Keratinocyte (primary cell): ENCODE results near the gene RPL14. TPM values are rescaled to one million over a fixed set of nuclear protein-coding genes. Genes with fewer than 3 reads are reported as not detected.

Source experiments
- DNase-seq: peaks from one replicate; pipeline ENCODE4 v3.0.0-alpha.2; 2011; ENCODE audit warnings: low read depth, missing footprints, low spot score
- FAIRE-seq: peaks from 2 replicates; lab custom pipeline; 2011; peaks lifted over from hg19 to GRCh38; lab: Jason Lieb, UNC
- H2AFZ ChIP-seq: 2 replicates; pipeline ENCODE4 v1.6.0; 2012; ENCODE audit warnings: low read length, control low read depth, inconsistent platforms; ENCODE audit not compliant: control insufficient read depth
- H3K27ac ChIP-seq: 2 replicates; pipeline ENCODE4 v1.5.1; 2011; ENCODE audit warnings: low read length; ENCODE audit not compliant: control insufficient read depth, insufficient read depth
- H3K27me3 ChIP-seq: 3 replicates; pipeline ENCODE4 v1.6.0; 2011; ENCODE audit warnings: low read length; ENCODE audit not compliant: control insufficient read depth, insufficient read depth; ENCODE audit errors: extremely low read depth
- H3K36me3 ChIP-seq, 2 experiments: 2 replicates in 1 of 2; 3 replicates in 1 of 2; pipeline ENCODE4 v1.5.1; 2011; ENCODE audit warnings: low read length in 2 of 2, mild to moderate bottlenecking in 1 of 2; ENCODE audit not compliant: control insufficient read depth in 2 of 2, insufficient read depth in 2 of 2; ENCODE audit errors: extremely low read depth in 1 of 2
- H3K4me1 ChIP-seq: 3 replicates; pipeline ENCODE4 v1.5.1; 2011; ENCODE audit warnings: low read length; ENCODE audit not compliant: control insufficient read depth, insufficient read depth; ENCODE audit errors: extremely low read depth
- H3K4me2 ChIP-seq: 3 replicates; pipeline ENCODE4 v1.6.0; 2011; ENCODE audit warnings: low read depth, low read length; ENCODE audit not compliant: control insufficient read depth, insufficient read depth; ENCODE audit errors: extremely low read depth
- H3K4me3 ChIP-seq, 3 experiments: fragments of 200-600 bp in 1 of 3; sonication (generic) in 1 of 3; 2 replicates in 2 of 3; 3 replicates in 1 of 3; pipeline ENCODE4 v1.5.1; 2011 to 2016; ENCODE audit warnings: low read length in 3 of 3, mild to moderate bottlenecking in 3 of 3, control low read depth in 2 of 3, inconsistent platforms in 1 of 3, low read depth in 1 of 3, mixed read lengths in 1 of 3, mixed run types in 1 of 3, moderate library complexity in 1 of 3; ENCODE audit not compliant: control insufficient read depth in 2 of 3, insufficient read depth in 2 of 3; ENCODE audit errors: extremely low read depth in 1 of 3
- H3K79me2 ChIP-seq: 2 replicates; pipeline ENCODE4 v1.6.0; 2012; ENCODE audit warnings: low read length; ENCODE audit not compliant: control insufficient read depth, insufficient read depth
- H3K9ac ChIP-seq: 3 replicates; pipeline ENCODE4 v1.6.0; 2011; ENCODE audit warnings: low read length; ENCODE audit not compliant: control insufficient read depth, insufficient read depth; ENCODE audit errors: extremely low read depth
- H3K9me1 ChIP-seq: 3 replicates; pipeline ENCODE4 v1.6.0; 2011; ENCODE audit warnings: low read length; ENCODE audit not compliant: control insufficient read depth, insufficient read depth; ENCODE audit errors: extremely low read depth
- H3K9me3 ChIP-seq: 2 replicates; pipeline ENCODE4 v1.5.1; 2012; ENCODE audit warnings: low read depth, low read length; ENCODE audit not compliant: control insufficient read depth
- H4K20me1 ChIP-seq: 3 replicates; pipeline ENCODE4 v1.6.0; 2011; ENCODE audit warnings: low read length; ENCODE audit not compliant: control insufficient read depth, insufficient read depth; ENCODE audit errors: extremely low read depth
- CTCF ChIP-seq, 3 experiments: IDR thresholded peaks in 1 of 3; conservative IDR thresholded peaks in 1 of 3; optimal IDR thresholded peaks in 1 of 3; 2 replicates in 2 of 3; 3 replicates in 1 of 3; pipeline versions ENCODE3 to v1.5.1; 2011; ENCODE audit warnings: low read length in 3 of 3, mild to moderate bottlenecking in 3 of 3, moderate library complexity in 2 of 3, control low read depth in 1 of 3, inconsistent platforms in 1 of 3; ENCODE audit not compliant: insufficient read depth in 2 of 3; ENCODE audit errors: extremely low read depth in 1 of 3
- EZH2 ChIP-seq: IDR thresholded peaks from one replicate; pipeline ENCODE4 v1.6.1; 2012; ENCODE audit warnings: inconsistent platforms, mild to moderate bottlenecking, low read length, moderate library complexity
- dilution Hi-C: fragments of 300-500 bp; cut with MboI; formaldehyde crosslinking; loops from one replicate; pipeline ENCODE4 v1.7.0; 2020; ENCODE audit warnings: low sequenced_read_pairs; ENCODE audit not compliant: extremely low pct_ligation_motif_present
- polyA plus RNA-seq, 5 experiments: library from polyadenylated mRNA; depleted of rRNA in 3 of 5; stranded (reverse) in 3 of 5; stranded (forward) in 1 of 5; unstranded in 1 of 5; fragments of >200 nt; gene quantifications; 1 replicate in 1 of 5; 2 replicates in 3 of 5; 3 replicates in 1 of 5; pipeline versions ENCODE4 v1.2.1 to v1.2.3, GENCODE V29; 2011 to 2012; ENCODE audit warnings: missing spikeins in 2 of 5, low read depth in 1 of 5, low replicate concordance in 1 of 5

The RPL14 gene
- polyA plus RNA-seq, 1 donor (not counting 4 experiments of a cell fraction or from before 2014, with no cell fraction given) = 585 TPM

DNA sequence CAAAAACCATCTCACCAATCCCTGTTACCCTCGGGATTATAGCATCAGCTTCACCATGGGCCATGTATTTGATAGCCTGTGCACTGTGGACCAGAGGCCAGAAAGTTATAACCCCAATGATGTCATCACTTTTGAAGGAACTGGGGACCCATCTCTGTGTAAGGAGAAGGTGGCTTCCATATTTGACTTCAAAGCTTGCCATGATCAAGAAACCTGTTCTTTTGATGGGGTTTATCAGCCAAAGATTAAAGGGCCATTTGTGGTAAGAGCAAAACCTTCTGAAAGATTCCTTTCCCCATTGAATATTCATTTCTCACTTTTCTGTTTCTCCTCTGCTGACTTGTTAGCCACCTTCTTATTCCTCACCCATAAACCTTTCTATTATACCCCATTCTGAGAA is 34.3 kb upstream of the RPL14 start:
- H4K20me1 ChIP-seq = no peaks in the 10 kb centered on the region
- peaks cover 6% of the 10 kb centered on the region for H3K4me1 ChIP-seq
- no peaks in the 10 kb centered on the region for H3K9me3 ChIP-seq
- H3K27me3 ChIP-seq = no peaks in the 10 kb centered on the region
- TF ChIP-seq CTCF (optimal IDR thresholded peaks at IDR 0.05 in 1 of 3, IDR thresholded peaks at IDR 0.05 in 1 of 3, conservative IDR thresholded peaks at IDR 0.05 in 1 of 3; ENCODE audit: extremely low read depth in 1 of 3, insufficient read depth in 2 of 3, low read length in 3 of 3) (no peak), EZH2 (no peak)
- H3K4me2 ChIP-seq = no peak overlapping the region
- dilution Hi-C loops = no loop called here
- H3K9ac ChIP-seq = no peak overlapping the region
- peaks cover 0 to 3% of the 10 kb centered on the region in 2 experiments for H3K36me3 ChIP-seq
- H2AFZ ChIP-seq = no peak overlapping the region
- H3K9me1 ChIP-seq = no peaks in the 10 kb centered on the region
- FAIRE-seq (no peak), DNase-seq (no peak)
- no peak overlapping the region for H3K27ac ChIP-seq
- H3K79me2 ChIP-seq = no peaks in the 10 kb centered on the region
- no peak overlapping the region for H3K4me3 ChIP-seq

GRCh38 chr3:40427045-40427669 is 30.0 kb upstream of the RPL14 start:
- H2AFZ ChIP-seq = no peak overlapping the region
- dilution Hi-C loops = no loop called here
- no peaks in the 10 kb centered on the region for H3K79me2 ChIP-seq
- no peaks in the 10 kb centered on the region for H3K9me3 ChIP-seq
- H3K4me1 ChIP-seq = no peaks in the 10 kb centered on the region
- no peak for DNase-seq
- no peak overlapping the region for H3K4me3 ChIP-seq
- H3K4me2 ChIP-seq = no peak overlapping the region
- no peaks in the 10 kb centered on the region for H3K27me3 ChIP-seq
- no peaks in the 10 kb centered on the region for H3K9me1 ChIP-seq
- no peak overlapping the region for H3K9ac ChIP-seq
- no peak for TF ChIP-seq EZH2
- no peak for TF ChIP-seq CTCF (optimal IDR thresholded peaks at IDR 0.05 in 1 of 3, IDR thresholded peaks at IDR 0.05 in 1 of 3, conservative IDR thresholded peaks at IDR 0.05 in 1 of 3; ENCODE audit: extremely low read depth in 1 of 3, insufficient read depth in 2 of 3, low read length in 3 of 3)
- H4K20me1 ChIP-seq = no peaks in the 10 kb centered on the region
- no peak for FAIRE-seq
- peaks cover 0 to 3% of the 10 kb centered on the region in 2 experiments for H3K36me3 ChIP-seq
- H3K27ac ChIP-seq = no peak overlapping the region
